Sigmoid colon (tissue), 7 donors: ENCODE data around the gene RNASEH2C. TPM values are rescaled to one million over a fixed set of nuclear protein-coding genes. Genes with fewer than 3 reads are reported as not detected.
A peak's percentile ranks its signal among the peaks of the same experiment; 100 is the strongest.

Experiments
- DNase-seq: peaks from one replicate; pipeline ENCODE4 v3.0.0-alpha.2; 2019
- H3K27ac ChIP-seq, 4 donors: fragments of 200-600 bp; sonication (generic); one replicate each; pipeline ENCODE4 v1.5.1; 2016 to 2019; ENCODE audit warnings: mild to moderate bottlenecking in 1 of 4
- H3K27me3 ChIP-seq, 3 donors: fragments of 200-600 bp; sonication (generic); one replicate each; pipeline ENCODE4 v1.5.1; 2019; ENCODE audit warnings: mild to moderate bottlenecking in 1 of 3
- H3K36me3 ChIP-seq, 4 donors: fragments of 200-600 bp; sonication (generic); one replicate each; pipeline ENCODE4 v1.5.1; 2016 to 2019
- H3K4me1 ChIP-seq, 4 donors: fragments of 200-600 bp; sonication (generic); one replicate each; pipeline ENCODE4 v1.5.1; 2017 to 2019
- H3K4me3 ChIP-seq, 4 donors: fragments of 200-600 bp; sonication (generic); one replicate each; pipeline ENCODE4 v1.5.1; 2017 to 2019; ENCODE audit warnings: mild to moderate bottlenecking in 2 of 4, moderate library complexity in 1 of 4
- H3K9me3 ChIP-seq, 4 donors: fragments of 200-600 bp in 3 of 4; sonication (generic) in 3 of 4; one replicate each; pipeline versions ENCODE4 v1.5.1 to v1.6.1; 2013 to 2019
- EP300 ChIP-seq, 4 donors: sonication (generic); formaldehyde crosslinking; IDR thresholded peaks; one replicate each; pipeline ENCODE4 v1.6.1; 2017; ENCODE audit warnings: antibody characterized with exemption in 4 of 4
- POLR2A ChIP-seq, 2 donors: fragments of 450-650 bp; IDR thresholded peaks; one replicate each; pipeline ENCODE4 v1.6.1; 2016; ENCODE audit warnings: antibody characterized with exemption in 2 of 2, mild to moderate bottlenecking in 2 of 2, moderate library complexity in 2 of 2
- POLR2AphosphoS5 ChIP-seq, 4 donors: sonication (generic); formaldehyde crosslinking; IDR thresholded peaks; one replicate each; pipeline ENCODE4 v1.6.1; 2017; ENCODE audit warnings: antibody characterized with exemption in 4 of 4
- WGBS, 2 donors: extraction: QIAGEN DNeasy Blood & Tissue Kit; methylation state at CpG; one replicate each; pipeline ENCODE4 v1.1.7; 2013; 5-methylcytosine and 5-hydroxymethylcytosine counted together
- intact Hi-C: fragments of 100-400 bp; cut with DNase I; formaldehyde crosslinking; loops from one replicate; pipeline ENCODE4 v1.15.1; 2023
- polyA plus RNA-seq, 3 donors: library from polyadenylated mRNA; stranded (reverse); fragments of 200-250 nt; gene quantifications; one replicate each; pipeline ENCODE4 v1.2.3, GENCODE V29; 2013
- total RNA-seq, 4 donors: library from RNA; depleted of rRNA; stranded (reverse); fragments of >200 nt; gene quantifications; one replicate each; pipeline ENCODE4 v1.1.0, GENCODE V29; 2016
- TF ChIP-seq, protein P1 (sequence below), 4 experiments: fragments of 450-650 bp in 3 of 4; fragments of 200-600 bp in 1 of 4; IDR thresholded peaks; one replicate each; pipeline ENCODE4 v1.5.1; 2016 to 2019; ENCODE audit warnings: antibody characterized with exemption in 4 of 4, mild to moderate bottlenecking in 3 of 4, moderate library complexity in 2 of 4
- donor health status: healthy with polysubstance abuse.
- donor health status: Bipolar disorder and iron deficiency.
- donor health status: healthy.

The RNASEH2C gene
- total and polyA plus RNA-seq, 7 donors = 45.6 to 168 (median 120) TPM

- 92 to 93% methylated on average over 15 of the region's 15 CpGs for WGBS, 2 donors
- H3K4me3 ChIP-seq = no peak overlapping the region
- peaks cover 0 to 2% (median 0%) of the 10 kb centered on the region in 4 donors for H3K9me3 ChIP-seq
- H3K27me3 ChIP-seq = no peaks in the 10 kb centered on the region
- TF ChIP-seq POLR2A (IDR thresholded peaks at IDR 0.05) (no peak), POLR2AphosphoS5 (IDR thresholded peaks at IDR 0.05) (no peak)
- TF ChIP-seq, protein P1, sequence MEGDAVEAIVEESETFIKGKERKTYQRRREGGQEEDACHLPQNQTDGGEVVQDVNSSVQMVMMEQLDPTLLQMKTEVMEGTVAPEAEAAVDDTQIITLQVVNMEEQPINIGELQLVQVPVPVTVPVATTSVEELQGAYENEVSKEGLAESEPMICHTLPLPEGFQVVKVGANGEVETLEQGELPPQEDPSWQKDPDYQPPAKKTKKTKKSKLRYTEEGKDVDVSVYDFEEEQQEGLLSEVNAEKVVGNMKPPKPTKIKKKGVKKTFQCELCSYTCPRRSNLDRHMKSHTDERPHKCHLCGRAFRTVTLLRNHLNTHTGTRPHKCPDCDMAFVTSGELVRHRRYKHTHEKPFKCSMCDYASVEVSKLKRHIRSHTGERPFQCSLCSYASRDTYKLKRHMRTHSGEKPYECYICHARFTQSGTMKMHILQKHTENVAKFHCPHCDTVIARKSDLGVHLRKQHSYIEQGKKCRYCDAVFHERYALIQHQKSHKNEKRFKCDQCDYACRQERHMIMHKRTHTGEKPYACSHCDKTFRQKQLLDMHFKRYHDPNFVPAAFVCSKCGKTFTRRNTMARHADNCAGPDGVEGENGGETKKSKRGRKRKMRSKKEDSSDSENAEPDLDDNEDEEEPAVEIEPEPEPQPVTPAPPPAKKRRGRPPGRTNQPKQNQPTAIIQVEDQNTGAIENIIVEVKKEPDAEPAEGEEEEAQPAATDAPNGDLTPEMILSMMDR (IDR thresholded peaks at IDR 0.05) = no peak
- no peaks in the 10 kb centered on the region for H3K4me1 ChIP-seq
- DNase-seq = no peak
- no peak overlapping the region for H3K27ac ChIP-seq
- H3K36me3 ChIP-seq = no peaks in the 10 kb centered on the region
- intact Hi-C loops = no loop called here
Measured at GRCh38 chr11:65727865-65728264, 7.3 kb upstream of the RNASEH2C start.

GRCh38 chr11:65726660-65727059 lies 6.1 kb upstream of the RNASEH2C start:
- WGBS, 2 donors = 77 to 83% methylated on average over 6 of the region's 6 CpGs
- DNase-seq = no peak
- Histone ChIP-seq H3K4me1 (no peaks in the 10 kb centered on the region), H3K4me3 (no peak overlapping the region), H3K27ac (no peak overlapping the region), H3K36me3 (no peaks in the 10 kb centered on the region), H3K9me3 (no peaks in the 10 kb centered on the region), H3K27me3 (no peaks in the 10 kb centered on the region)
- intact Hi-C loops = no loop called here
- TF ChIP-seq, protein P1 (IDR thresholded peaks at IDR 0.05) = no peak
- no peak for TF ChIP-seq POLR2AphosphoS5 (IDR thresholded peaks at IDR 0.05)
- no peak for TF ChIP-seq EP300 (IDR thresholded peaks at IDR 0.05)
- TF ChIP-seq POLR2A (IDR thresholded peaks at IDR 0.05) = no peak

GRCh38 chr11:65722261-65722660 lies 1.7 kb upstream of the RNASEH2C start:
- Histone ChIP-seq H3K36me3 (peaks cover 2 to 23% (median 18%) of the 10 kb centered on the region in 4 donors), H3K27me3 (no peaks in the 10 kb centered on the region), H3K27ac (no peak overlapping the region), H3K4me3 (no peak overlapping the region), H3K4me1 (peaks cover 0 to 25% (median 21%) of the 10 kb centered on the region in 4 donors), H3K9me3 (no peaks in the 10 kb centered on the region)
- intact Hi-C loops = no loop called here
- TF ChIP-seq POLR2AphosphoS5 (IDR thresholded peaks at IDR 0.05) = no peak
- TF ChIP-seq, protein P1 (IDR thresholded peaks at IDR 0.05) = no peak
- TF ChIP-seq EP300 (IDR thresholded peaks at IDR 0.05) = no peak
- WGBS, 2 donors = 92% methylated on average over 1 of the region's 1 CpG
- no peak for DNase-seq

DNA sequence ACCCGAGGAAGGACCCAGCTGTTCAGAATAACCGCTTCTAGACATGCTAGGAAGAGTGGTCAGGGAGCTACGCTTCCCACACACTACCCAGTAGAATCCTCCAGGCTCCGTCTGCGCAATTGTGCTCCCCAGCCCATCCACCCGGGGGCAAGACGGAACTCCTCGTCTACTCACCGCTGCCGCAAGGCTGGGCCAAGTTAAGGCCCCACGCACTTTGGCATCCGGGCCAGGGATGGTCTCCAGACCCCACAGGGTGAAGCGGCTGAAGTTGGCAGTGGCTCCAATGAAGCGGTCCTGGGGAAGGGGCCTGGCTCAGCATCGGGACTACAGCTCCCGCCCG lies 757 bp downstream of the RNASEH2C start:
- 2 to 4% methylated on average over 17 of the region's 17 CpGs for WGBS, 2 donors
- no peak for DNase-seq
- Histone ChIP-seq H3K9me3 (no peaks in the 10 kb centered on the region), H3K4me1 (peaks cover 0 to 25% (median 21%) of the 10 kb centered on the region in 4 donors), H3K27me3 (no peaks in the 10 kb centered on the region), H3K4me3 (peak overlapping the region; percentile 69 to 84 (median 74)), H3K36me3 (peaks cover 20 to 46% (median 36%) of the 10 kb centered on the region in 4 donors), H3K27ac (peak overlapping the region; percentile 87 to 96 (median 94))
- TF ChIP-seq EP300 (IDR thresholded peaks at IDR 0.05) (no peak), POLR2AphosphoS5 (IDR thresholded peaks at IDR 0.05) (no peak), POLR2A (IDR thresholded peaks at IDR 0.05) (no peak)
- TF ChIP-seq, protein P1 (IDR thresholded peaks at IDR 0.05) = no peak
- intact Hi-C loops = no loop called here

GRCh38 chr11:65718964-65719492 lies 1.6 kb downstream of the RNASEH2C start:
- WGBS, 2 donors = 67 to 82% methylated on average over 10 of the region's 10 CpGs
- intact Hi-C loops = no loop called here
- peak overlapping the region in 2 of 4 donors; percentile 72 to 75 for H3K4me3 ChIP-seq
- TF ChIP-seq, protein P1 (IDR thresholded peaks at IDR 0.05) = no peak
- TF ChIP-seq EP300 (IDR thresholded peaks at IDR 0.05) = no peak
- no peak for TF ChIP-seq POLR2AphosphoS5 (IDR thresholded peaks at IDR 0.05)
- TF ChIP-seq POLR2A (IDR thresholded peaks at IDR 0.05) = no peak
- DNase-seq = no peak
- peaks cover 28 to 54% (median 45%) of the 10 kb centered on the region in 4 donors for H3K36me3 ChIP-seq
- no peaks in the 10 kb centered on the region for H3K9me3 ChIP-seq
- H3K4me1 ChIP-seq = peaks cover 0 to 25% (median 21%) of the 10 kb centered on the region in 4 donors
- H3K27ac ChIP-seq = peak overlapping the region in 3 of 4 donors; percentile 92 to 96 (median 95)
- H3K27me3 ChIP-seq = no peaks in the 10 kb centered on the region
